GM18526 (cell line): ENCODE data around the gene LMTK2.

Source experiments
- POLR2A ChIP-seq: IDR thresholded peaks from 3 replicates; pipeline ENCODE4 v1.6.1; 2011; ENCODE audit not compliant: insufficient read length; ENCODE audit errors: extremely low read depth

LMTK2 gene

GRCh38 chr7:98151884-98152283 is 45.2 kb downstream of the LMTK2 start:
- no peak for TF ChIP-seq POLR2A

- no peak for TF ChIP-seq POLR2A
Observed at GRCh38 chr7:98156700-98157099, 50.0 kb downstream of the LMTK2 start.

GRCh38 chr7:98157761-98158160 is 51.1 kb downstream of the LMTK2 start:
- no peak for TF ChIP-seq POLR2A

- no peak for TF ChIP-seq POLR2A
Observed at GRCh38 chr7:98162758-98163157, 56.1 kb downstream of the LMTK2 start.

- TF ChIP-seq POLR2A: no peak
Observed at GRCh38 chr7:98163269-98163668, 56.6 kb downstream of the LMTK2 start.

- TF ChIP-seq POLR2A: no peak
Observed at GRCh38 chr7:98163704-98164494, 57.2 kb downstream of the LMTK2 start.

- TF ChIP-seq POLR2A: no peak
Observed at GRCh38 chr7:98165827-98166667, 59.4 kb downstream of the LMTK2 start.

- no peak for TF ChIP-seq POLR2A
Observed at GRCh38 chr7:98166668-98166970, 60.0 kb downstream of the LMTK2 start.

- no peak for TF ChIP-seq POLR2A
Observed at GRCh38 chr7:98167653-98168052, 61.0 kb downstream of the LMTK2 start.

GRCh38 chr7:98168181-98168903 is 61.7 kb downstream of the LMTK2 start:
- TF ChIP-seq POLR2A: no peak

- TF ChIP-seq POLR2A: no peak
Observed at GRCh38 chr7:98168904-98169621, 62.4 kb downstream of the LMTK2 start.

- TF ChIP-seq POLR2A: no peak
Observed at GRCh38 chr7:98170966-98171365, 64.3 kb downstream of the LMTK2 start.

GRCh38 chr7:98171449-98171848 is 64.8 kb downstream of the LMTK2 start:
- no peak for TF ChIP-seq POLR2A

- TF ChIP-seq POLR2A: no peak
Observed at GRCh38 chr7:98174334-98175259, 67.9 kb downstream of the LMTK2 start.
